Lower lobe of right lung (tissue), 2 donors: ENCODE data around the gene PRDM16. TPM values are rescaled to one million over a fixed set of nuclear protein-coding genes. Genes with fewer than 3 reads are reported as not detected.

Source experiments
- ATAC-seq, 2 donors: fragments of 200-7000 bp; cut with Tn5 transposase; one replicate each; pipeline ENCODE4 v1.9.1; 2020 to 2022; ENCODE audit warnings: mild to moderate bottlenecking in 2 of 2, moderate library complexity in 2 of 2
- DNase-seq: peaks from one replicate; pipeline ENCODE4 v3.0.0-alpha.2; 2020
- H3K27ac ChIP-seq: fragments of 200-600 bp; one replicate; pipeline ENCODE4 v1.8.0; 2022
- H3K27me3 ChIP-seq: fragments of 200-600 bp; one replicate; pipeline ENCODE4 v1.8.0; 2022; ENCODE audit warnings: low read depth
- H3K36me3 ChIP-seq: fragments of 200-600 bp; one replicate; pipeline ENCODE4 v1.8.0; 2022; ENCODE audit warnings: mild to moderate bottlenecking
- H3K4me1 ChIP-seq: fragments of 200-600 bp; one replicate; pipeline ENCODE4 v1.8.0; 2022
- H3K4me3 ChIP-seq: fragments of 200-600 bp; one replicate; pipeline ENCODE4 v1.8.0; 2022; ENCODE audit warnings: mild to moderate bottlenecking
- H3K9me3 ChIP-seq: fragments of 200-600 bp; one replicate; pipeline ENCODE4 v1.8.0; 2022
- intact Hi-C: fragments of 100-400 bp; cut with DNase I; formaldehyde crosslinking; loops from one replicate; pipeline ENCODE4 v1.11.0; 2022
- total RNA-seq: library from RNA; stranded (reverse); fragmentation: NEBNext Ultra II Directional; extraction: Animal tissue kit (Norgen Biotek cat#: 25700); gene quantifications from one replicate; pipeline ENCODE4 v1.2.1, GENCODE V29; 2021
- TF ChIP-seq, protein P1 (sequence below): fragments of 200-600 bp; IDR thresholded peaks from one replicate; pipeline ENCODE4 v1.8.0; 2022; ENCODE audit warnings: antibody characterized with exemption, mild to moderate bottlenecking
- donor health status: DM: no; HTN: yes; CAD: no; lungs with severe emphysema.

PRDM16 gene
- total RNA-seq, 1 donor from 2014 or later: 19.2 TPM

DNA sequence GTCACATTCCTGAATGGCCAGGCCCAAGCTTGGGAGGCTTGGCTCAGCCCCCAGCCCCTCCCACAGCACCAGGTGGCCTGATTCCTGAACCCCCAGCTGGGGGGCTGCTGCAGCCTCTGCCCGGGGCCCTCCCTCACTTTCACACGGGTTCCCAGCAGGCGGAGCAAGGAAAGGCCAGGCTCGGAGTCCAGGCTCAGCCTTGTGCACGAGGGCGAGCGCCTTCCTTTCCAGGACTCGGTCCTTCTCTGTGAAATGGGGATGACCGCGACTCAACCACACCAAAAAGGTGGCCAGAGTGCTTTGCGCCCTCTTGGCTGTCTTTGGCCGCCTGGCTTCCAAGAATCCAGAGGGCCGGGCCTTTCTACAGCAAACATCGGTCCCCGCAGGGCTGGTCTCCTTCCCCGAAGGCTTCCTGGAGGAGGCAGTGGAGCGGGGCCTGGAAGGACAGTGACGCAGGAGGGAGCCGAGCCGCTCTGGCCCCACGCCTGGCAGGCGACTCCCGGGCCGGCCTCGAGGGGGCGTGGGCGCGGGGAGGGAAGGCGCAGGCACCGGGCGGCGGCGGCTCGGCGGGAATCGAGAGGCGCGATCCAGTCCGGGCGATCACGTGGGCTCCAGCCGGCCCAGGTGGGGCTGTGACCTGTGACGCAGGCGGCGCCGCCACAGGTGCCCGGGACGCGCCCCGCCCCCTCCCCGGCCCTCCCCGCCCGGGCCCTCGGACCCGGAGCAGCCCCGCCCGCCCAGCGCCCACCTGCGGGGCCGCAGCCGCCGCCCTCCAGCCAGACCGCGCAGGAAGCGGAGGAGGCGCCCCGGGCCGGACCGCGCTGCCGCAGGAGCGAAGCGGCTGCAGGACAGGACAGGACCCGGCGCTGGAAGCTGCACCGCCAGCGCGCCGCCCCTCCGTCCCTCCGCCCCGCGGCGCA, 385.1 kb downstream of the PRDM16 start, which contains the start of gene ARHGEF16:
Gene ARHGEF16, plus strand, starts transcription at position 775 of the 920 bp plus-strand sequence. CDS start 8,420 bp downstream, outside the sequence.
- intact Hi-C loops: no loop called here
- peak; percentile 89 to 91 for ATAC-seq
- Histone ChIP-seq H3K4me3 (peak within 1 kb of the TSS; percentile 68), H3K4me1 (peaks cover 21% of the 10 kb centered on the region), H3K27ac (peak within 1 kb of the TSS; percentile 66), H3K27me3 (peaks cover 23% of the 10 kb centered on the region), H3K9me3 (no peaks in the 10 kb centered on the region), H3K36me3 (no peaks in the 10 kb centered on the region)
- DNase-seq: peak; percentile 92
- TF ChIP-seq, protein P1, sequence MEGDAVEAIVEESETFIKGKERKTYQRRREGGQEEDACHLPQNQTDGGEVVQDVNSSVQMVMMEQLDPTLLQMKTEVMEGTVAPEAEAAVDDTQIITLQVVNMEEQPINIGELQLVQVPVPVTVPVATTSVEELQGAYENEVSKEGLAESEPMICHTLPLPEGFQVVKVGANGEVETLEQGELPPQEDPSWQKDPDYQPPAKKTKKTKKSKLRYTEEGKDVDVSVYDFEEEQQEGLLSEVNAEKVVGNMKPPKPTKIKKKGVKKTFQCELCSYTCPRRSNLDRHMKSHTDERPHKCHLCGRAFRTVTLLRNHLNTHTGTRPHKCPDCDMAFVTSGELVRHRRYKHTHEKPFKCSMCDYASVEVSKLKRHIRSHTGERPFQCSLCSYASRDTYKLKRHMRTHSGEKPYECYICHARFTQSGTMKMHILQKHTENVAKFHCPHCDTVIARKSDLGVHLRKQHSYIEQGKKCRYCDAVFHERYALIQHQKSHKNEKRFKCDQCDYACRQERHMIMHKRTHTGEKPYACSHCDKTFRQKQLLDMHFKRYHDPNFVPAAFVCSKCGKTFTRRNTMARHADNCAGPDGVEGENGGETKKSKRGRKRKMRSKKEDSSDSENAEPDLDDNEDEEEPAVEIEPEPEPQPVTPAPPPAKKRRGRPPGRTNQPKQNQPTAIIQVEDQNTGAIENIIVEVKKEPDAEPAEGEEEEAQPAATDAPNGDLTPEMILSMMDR: peak; percentile 45

DNA sequence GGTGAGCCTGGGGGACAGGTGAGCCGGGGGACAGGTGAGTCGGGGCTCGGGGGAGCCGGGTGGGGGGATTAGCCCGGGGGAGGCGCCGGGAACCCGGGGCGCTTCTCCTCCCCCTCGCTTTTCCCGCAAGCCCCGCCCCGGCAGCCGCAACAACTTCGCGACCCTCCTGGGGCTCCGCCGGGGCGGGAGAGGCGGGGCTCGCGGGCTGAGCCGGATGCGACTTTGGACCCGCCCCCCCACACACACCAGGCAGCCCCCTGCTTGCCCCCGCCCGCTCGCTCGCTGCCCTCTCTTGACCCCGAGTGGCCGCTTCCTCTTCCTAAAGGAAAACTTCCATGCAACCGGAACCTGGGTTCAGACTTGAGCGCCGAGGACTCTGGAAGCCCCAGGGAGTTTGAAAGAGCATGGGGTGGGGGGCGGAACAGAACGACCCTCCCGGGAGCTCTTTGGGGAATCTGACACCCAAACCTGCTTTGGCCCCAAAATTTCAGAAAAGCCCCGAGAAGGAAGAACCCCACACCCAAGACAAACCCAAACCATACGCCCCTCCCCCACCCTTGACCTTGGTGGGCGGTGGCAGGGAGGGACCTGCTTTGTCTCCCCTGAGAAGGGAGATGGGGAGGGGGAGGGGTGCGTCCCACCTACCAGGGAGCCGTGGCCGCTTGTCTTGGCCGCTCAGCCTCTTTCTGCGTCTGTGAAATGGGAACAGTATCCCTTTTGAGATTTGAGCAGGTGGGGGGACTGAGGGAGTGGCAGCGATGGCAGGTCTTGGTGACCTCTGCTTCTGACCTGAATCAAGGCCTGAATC, 386.0 kb downstream of the PRDM16 start:
- DNase-seq (peak; percentile 78), ATAC-seq (peak; percentile 43 to 48)
- Histone ChIP-seq H3K27me3 (peaks cover 23% of the 10 kb centered on the region), H3K9me3 (no peaks in the 10 kb centered on the region), H3K4me1 (peaks cover 21% of the 10 kb centered on the region), H3K27ac (peak overlapping the region; percentile 60), H3K36me3 (no peaks in the 10 kb centered on the region), H3K4me3 (peak overlapping the region; percentile 68)
- TF ChIP-seq, protein P1: no peak
- intact Hi-C loops: no loop called here

DNA sequence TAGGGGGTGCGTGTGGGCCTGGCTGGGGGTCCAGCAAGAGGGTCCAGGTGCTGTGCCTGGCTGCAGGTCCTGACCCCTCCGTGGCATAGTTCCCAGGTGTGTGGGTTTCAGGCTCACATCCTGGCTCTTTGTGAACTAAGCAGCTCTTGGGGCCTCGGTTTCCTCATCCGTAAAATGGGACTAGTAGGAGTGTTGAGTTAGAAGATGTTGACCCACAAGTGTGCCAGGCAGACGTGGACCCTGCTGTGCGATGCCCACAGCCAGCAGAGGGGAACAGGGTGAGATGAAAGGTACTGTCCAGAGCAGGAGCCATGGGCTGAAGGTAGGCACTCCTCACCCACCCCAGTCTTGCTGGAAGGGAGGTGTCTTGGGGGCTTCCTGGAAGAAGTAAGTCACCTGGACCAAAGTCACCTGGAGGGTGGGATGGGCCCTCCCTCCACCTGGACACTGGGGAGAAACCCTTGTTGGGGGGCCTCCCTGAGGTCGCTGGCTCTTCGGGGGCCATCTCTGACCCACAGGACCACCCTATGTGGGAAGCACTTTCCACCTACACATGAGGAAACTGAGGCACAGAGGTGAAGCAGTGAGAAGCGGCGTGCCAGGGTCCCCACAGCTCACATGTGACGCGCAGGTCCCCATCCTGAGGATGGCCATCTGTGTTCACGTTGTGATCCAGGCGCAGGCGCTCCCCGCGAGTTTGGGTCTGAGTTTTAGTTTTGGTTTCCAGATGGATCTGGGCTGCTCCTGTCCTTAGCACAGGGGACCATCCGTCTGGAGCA, 386.9 kb downstream of the PRDM16 start:
- intact Hi-C loops: no loop called here
- ATAC-seq: no peak
- Histone ChIP-seq H3K36me3 (no peaks in the 10 kb centered on the region), H3K9me3 (no peaks in the 10 kb centered on the region), H3K27ac (no peak overlapping the region), H3K4me3 (no peak overlapping the region), H3K4me1 (peaks cover 21% of the 10 kb centered on the region), H3K27me3 (peaks cover 23% of the 10 kb centered on the region)
- TF ChIP-seq, protein P1: no peak
- no peak for DNase-seq

DNA sequence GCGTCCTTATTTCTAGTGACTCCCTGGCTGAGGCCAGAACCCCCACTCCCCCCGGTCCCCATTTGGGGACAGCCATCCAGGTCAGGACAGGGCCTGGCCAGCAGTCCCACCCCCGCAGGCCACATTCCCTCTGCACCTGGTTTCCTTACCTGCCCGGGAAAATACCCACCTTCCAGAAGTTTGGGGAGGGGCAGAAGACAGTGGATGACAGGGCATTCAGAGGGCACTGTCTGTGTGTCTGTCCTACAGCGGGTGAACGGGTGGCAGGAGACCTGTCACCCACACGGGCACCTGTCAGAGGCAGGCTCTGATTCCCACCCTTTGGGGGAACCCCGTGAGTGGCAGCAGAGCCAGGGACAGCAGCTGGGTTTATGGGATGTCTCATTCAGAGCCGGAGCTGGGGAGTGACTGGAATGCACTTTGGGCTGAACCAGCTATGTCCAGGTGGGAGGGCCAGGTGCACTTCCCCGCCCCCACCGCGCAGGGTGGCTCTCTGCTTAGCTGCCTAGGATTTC, 387.5 kb downstream of the PRDM16 start:
- Histone ChIP-seq H3K4me3 (no peak overlapping the region), H3K9me3 (no peaks in the 10 kb centered on the region), H3K36me3 (no peaks in the 10 kb centered on the region), H3K27me3 (peaks cover 23% of the 10 kb centered on the region), H3K4me1 (peaks cover 21% of the 10 kb centered on the region), H3K27ac (no peak overlapping the region)
- TF ChIP-seq, protein P1: no peak
- DNase-seq (no peak), ATAC-seq (no peak)
- intact Hi-C loops: no loop called here
